HG03135 (cell line): ENCODE results near the gene SMC6.

Experiments used
- ATAC-seq: cut with Tn5 transposase; IDR thresholded peaks from one replicate; pipeline ENCODE4 v1.9.1; 2021; ENCODE audit warnings: mild to moderate bottlenecking, moderate library complexity; ENCODE audit not compliant: unreplicated experiment

SMC6 gene

DNA sequence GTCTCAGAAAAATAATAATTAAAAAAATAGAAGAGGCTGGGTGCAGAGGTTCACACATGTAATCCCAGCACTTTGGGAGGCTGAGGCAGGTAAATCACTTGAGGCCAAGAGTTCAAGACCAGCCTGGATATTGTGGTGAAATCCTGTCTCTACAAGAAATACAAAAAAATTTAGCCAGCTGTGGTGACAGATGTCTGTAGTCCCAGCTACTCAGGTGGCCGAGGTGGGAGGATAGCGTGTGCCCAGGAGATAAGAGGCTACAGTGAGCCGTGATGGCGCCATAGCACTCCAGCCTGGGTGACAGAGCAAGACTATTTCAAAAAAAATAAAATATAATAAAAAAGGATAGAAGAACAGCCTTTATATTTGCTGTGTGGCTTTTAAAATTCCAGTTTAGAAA is 35.9 kb downstream of the SMC6 start:
- no peak for ATAC-seq

DNA sequence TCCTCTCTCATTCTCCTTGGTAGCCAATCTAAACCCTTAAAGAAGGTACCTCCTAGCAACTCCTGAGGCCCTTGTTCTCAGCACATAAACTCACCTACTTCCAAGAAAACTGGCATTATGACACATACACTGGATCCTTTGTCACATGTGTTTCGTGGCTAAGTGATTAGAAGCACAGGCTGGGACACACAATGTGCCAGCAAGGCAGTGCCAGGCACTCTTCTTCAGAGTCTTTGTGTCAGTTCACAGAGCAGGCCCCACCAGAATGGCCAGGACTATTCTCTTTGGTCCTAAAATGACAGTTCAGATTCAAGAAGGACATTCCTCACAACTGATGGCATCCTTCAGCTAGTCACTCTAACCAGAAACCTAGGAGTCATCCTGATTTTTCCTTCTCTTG is 40.3 kb downstream of the SMC6 start:
- ATAC-seq = no peak

DNA sequence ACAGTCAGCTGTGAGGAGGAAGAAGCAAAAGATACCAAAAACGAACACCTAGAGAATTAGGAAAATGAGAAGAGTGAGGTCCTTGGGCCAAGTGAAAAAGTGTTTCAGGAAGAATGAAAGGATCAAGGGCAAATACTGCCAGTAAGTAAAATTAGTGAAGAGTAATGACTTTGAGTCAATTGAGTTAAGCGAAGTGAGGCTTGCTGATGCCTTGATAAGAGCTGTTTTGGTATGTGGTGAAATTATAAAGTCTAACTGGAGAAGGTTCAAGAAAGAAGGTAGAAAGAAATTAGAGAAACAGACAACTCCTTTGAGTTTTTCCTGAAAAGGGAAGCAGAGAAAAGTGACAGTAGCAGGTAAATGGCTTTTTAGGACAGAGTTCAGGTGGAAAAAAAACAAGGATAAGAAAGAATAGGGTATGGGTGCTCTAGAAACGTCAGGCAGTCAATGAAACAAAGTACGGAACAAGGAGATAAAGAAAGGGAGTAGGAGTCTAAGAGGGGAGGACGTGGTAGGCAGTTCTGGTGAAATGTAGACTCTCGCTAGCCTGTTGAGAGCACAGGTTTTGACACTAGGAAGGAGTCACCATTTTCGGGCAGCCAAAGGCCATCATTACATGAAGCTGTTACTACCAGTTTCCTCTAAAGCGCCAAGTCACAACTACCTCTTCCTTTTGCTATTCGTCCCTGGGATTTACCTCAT is 42.9 kb downstream of the SMC6 start:
- no peak for ATAC-seq

GRCh38 chr2:17709897-17710296 is 43.7 kb downstream of the SMC6 start:
- no peak for ATAC-seq

GRCh38 chr2:17708501-17708900 is 45.1 kb downstream of the SMC6 start:
- ATAC-seq = no peak

- ATAC-seq = no peak
Observed at GRCh38 chr2:17706845-17707244, 46.8 kb downstream of the SMC6 start.

GRCh38 chr2:17690776-17691175 is 62.8 kb downstream of the SMC6 start:
- no peak for ATAC-seq

GRCh38 chr2:17689010-17689409 is 64.6 kb downstream of the SMC6 start:
- ATAC-seq = no peak

- no peak for ATAC-seq
Observed at GRCh38 chr2:17688600-17688999, 65.0 kb downstream of the SMC6 start.

DNA sequence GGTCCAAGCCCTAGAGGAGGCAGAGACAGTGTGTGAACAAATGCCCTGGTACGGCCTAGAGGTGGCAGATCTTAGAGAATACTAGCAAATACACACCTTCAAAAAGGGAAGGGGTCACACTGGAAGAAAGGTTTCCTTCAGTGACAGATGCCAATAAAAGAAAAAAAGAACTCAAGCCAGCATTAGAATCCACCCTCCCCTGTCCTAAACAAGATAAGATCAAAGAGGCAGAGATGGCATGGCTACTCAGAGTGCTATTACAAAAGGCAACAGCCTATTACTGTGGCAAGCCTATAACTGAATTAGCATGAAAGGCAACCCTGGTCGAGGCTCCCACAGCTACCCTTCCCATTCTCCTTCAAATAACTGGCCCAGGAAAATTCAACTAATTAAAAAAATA is 69.6 kb downstream of the SMC6 start:
- ATAC-seq = no peak

- ATAC-seq = no peak
Observed at GRCh38 chr2:17682098-17682857, 71.3 kb downstream of the SMC6 start.

DNA sequence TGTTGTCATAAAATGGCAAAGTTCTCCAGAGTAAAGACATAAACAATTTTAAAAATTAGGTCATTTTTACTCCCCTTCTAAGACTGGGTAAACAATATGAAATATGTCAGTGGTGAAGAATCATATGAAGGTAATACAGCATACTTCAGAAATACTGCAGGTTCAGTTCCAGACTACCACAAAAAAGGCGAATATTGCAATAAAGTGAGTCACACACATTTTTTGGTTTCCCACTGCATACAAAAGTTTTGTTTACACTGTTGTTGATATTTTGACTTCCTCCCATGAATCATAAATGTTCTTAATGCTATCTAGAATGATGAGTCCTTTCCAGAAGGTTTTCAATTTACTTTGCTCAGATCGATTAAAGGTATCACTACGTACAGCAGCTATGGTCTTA is 73.5 kb downstream of the SMC6 start:
- no peak for ATAC-seq

DNA sequence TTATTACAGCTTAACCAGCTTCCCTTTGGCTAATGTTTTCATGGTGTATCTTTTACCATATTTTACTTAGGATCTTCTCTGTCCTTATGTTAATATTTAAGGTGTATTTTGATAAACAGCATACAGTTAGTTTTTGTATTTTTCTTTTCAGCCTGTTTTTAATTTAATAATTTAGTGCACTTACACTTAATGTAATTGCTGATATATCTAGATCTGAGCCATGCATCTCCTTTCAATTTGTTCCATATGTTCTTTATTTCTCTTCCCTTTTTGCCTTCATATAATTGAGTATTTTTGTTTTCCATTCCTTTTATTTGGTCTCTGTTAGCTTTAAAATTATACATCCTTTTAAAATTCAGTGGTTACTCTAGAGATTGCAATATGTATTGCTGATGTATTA is 78.8 kb downstream of the SMC6 start:
- no peak for ATAC-seq

- ATAC-seq = no peak
Observed at GRCh38 chr2:17672583-17673317, 80.9 kb downstream of the SMC6 start.

GRCh38 chr2:17667898-17668297 is 85.7 kb downstream of the SMC6 start:
- no peak for ATAC-seq

- ATAC-seq = no peak
Observed at GRCh38 chr2:17664534-17664933, 89.1 kb downstream of the SMC6 start.

DNA sequence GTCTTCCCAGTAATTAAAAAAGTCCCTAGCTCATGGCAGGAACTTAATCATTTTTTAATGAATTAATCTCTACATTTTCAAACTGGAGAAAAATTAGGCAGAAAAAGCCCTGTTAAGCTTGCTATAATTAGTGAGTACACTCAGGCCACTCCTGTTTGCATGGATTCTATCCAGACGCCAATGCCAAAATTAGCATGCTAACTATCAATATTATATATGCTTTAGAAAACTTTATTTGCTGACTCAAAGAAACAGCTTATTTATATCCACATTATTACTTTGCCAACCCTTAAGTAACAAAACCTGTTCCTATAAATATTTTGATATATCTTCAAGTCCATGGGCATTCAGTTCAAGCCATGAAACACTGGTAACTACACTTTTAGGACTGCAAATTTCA is 90.9 kb downstream of the SMC6 start:
- no peak for ATAC-seq

DNA sequence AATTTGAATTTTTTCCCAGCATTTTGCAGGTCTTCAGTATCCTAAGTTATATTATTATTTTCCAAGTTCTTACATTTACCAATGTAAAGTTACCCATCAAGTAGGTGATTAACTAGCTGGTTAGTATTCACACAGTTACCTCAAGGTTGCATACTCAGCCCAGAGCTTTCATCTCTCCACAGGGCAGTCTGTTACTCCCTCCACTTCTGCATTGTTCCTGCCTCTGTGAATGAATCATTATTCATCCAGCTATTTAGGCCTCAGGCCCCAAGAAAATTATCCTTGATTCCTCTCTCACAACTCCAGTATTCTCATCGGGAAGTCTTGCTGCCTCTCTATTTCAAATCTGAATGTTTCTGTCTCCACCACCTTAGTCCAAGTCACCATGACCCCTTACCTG is 92.2 kb downstream of the SMC6 start:
- no peak for ATAC-seq

- no peak for ATAC-seq
Observed at GRCh38 chr2:17660219-17660618, 93.4 kb downstream of the SMC6 start.

DNA sequence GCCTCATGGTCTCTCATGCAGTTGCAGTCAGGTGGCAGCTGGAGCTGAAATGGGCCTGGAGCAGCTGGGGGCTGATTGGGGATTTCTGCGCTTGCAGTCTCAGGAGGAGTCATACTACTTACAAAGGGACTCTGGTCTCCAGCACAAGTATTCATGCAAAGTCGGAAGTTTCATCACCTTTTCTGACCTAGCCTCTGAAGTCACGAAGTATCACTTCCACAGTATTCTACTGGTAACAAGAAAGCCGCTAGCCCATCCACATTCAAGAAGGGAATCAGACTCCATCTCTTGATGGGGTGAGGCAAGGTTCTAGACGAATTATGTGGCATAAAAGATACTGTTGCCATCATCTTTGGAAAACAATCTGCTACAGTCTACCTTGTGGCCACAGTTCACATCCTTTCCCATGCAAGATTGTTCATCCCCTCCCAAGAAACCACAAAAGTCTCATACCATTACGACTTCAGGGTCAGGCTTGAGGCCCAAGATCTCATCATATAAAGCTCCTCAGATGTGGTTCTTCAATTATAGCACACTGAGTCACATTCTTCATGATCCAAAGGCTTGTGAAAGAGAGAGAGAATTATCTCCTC is 95.3 kb downstream of the SMC6 start:
- ATAC-seq = no peak

DNA sequence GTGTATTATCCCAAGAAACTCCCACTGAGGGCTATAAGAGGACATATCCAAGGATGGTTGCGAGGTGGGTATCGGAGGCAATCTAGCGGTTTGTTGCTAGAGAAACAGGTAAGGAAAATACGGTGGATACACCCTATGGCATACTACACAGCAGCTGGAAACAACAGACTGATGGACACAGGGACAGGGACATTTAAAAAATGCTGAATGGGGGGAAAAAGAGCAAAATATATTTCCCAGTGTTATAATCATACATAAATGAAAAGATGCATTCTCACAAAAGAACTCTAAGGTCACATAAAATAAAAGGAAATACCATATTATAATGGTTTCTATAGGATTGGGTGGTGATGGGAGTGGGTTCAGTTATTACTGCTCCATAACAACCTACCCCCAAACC is 95.9 kb downstream of the SMC6 start:
- no peak for ATAC-seq
